Inferior parietal cortex (tissue), 1 donor: ENCODE results near the gene ASCL5.

Source experiments
- DNase-seq: peaks from one replicate; pipeline ENCODE4 v3.0.0-alpha.2; 2016; ENCODE audit errors: extremely low spot score

ASCL5 gene

GRCh38 chr1:201136355-201137023 is 9.5 kb upstream of the ASCL5 start:
- no peak for DNase-seq

GRCh38 chr1:201134405-201134804 is 7.4 kb upstream of the ASCL5 start:
- no peak for DNase-seq

GRCh38 chr1:201131398-201131797 is 4.4 kb upstream of the ASCL5 start:
- DNase-seq, result no peak

GRCh38 chr1:201128962-201129361 is 2.0 kb upstream of the ASCL5 start:
- DNase-seq, result no peak

GRCh38 chr1:201128476-201128875 is 1.5 kb upstream of the ASCL5 start:
- DNase-seq, result no peak

- DNase-seq, result no peak
Observed at GRCh38 chr1:201127755-201128455, 921 bp upstream of the ASCL5 start.

GRCh38 chr1:201126463-201126831 is 537 bp downstream of the ASCL5 start:
- no peak for DNase-seq

- peak; percentile 24 for DNase-seq
Observed at GRCh38 chr1:201125800-201126199, 1.2 kb downstream of the ASCL5 start.

- no peak for DNase-seq
Observed at GRCh38 chr1:201125019-201125418, 2.0 kb downstream of the ASCL5 start.

- no peak for DNase-seq
Observed at GRCh38 chr1:201123866-201124265, 3.1 kb downstream of the ASCL5 start.

- no peak for DNase-seq
Observed at GRCh38 chr1:201122321-201122957, 4.5 kb downstream of the ASCL5 start.

GRCh38 chr1:201119206-201120197 is 7.5 kb downstream of the ASCL5 start:
- DNase-seq, result peak; percentile 60

GRCh38 chr1:201116091-201116490 is 10.9 kb downstream of the ASCL5 start:
- DNase-seq, result no peak

- no peak for DNase-seq
Observed at GRCh38 chr1:201115390-201115937, 11.5 kb downstream of the ASCL5 start.

GRCh38 chr1:201114245-201115131 is 12.5 kb downstream of the ASCL5 start:
- DNase-seq, result peak; percentile 91

GRCh38 chr1:201113451-201114244 is 13.3 kb downstream of the ASCL5 start:
- no peak for DNase-seq

- DNase-seq, result no peak
Observed at GRCh38 chr1:201112926-201113325, 14.1 kb downstream of the ASCL5 start.

- DNase-seq, result no peak
Observed at GRCh38 chr1:201112173-201112731, 14.7 kb downstream of the ASCL5 start, which contains the start of gene CACNA1S. Gene CACNA1S, minus strand, starts transcription at chr1:201112426. Its CDS starts 87 bp downstream, at chr1:201112339.

GRCh38 chr1:201111672-201112071 is 15.3 kb downstream of the ASCL5 start:
- no peak for DNase-seq
